PFSK-1 (cell line): Measurements from ENCODE around the gene YWHAH.

ENCODE experiments used
- FOXP2 ChIP-seq: optimal IDR thresholded peaks from 2 replicates; pipeline ENCODE3; 2011; ENCODE audit warnings: borderline replicate concordance, control low read depth, inconsistent platforms; ENCODE audit not compliant: insufficient read depth; ENCODE audit errors: extremely low read length, extremely low read depth
- POLR2AphosphoS5 ChIP-seq: IDR thresholded peaks from 2 replicates; pipeline ENCODE4 v1.6.1; 2012; ENCODE audit warnings: low read depth, mild to moderate bottlenecking, control low read depth, low read length, moderate library complexity
- SIN3A ChIP-seq: IDR thresholded peaks from 2 replicates; pipeline ENCODE4 v1.6.1; 2012; ENCODE audit warnings: mild to moderate bottlenecking, low read length, moderate library complexity, borderline replicate concordance; ENCODE audit not compliant: insufficient read depth
- TAF1 ChIP-seq: IDR thresholded peaks from 2 replicates; pipeline ENCODE4 v1.6.1; 2012; ENCODE audit warnings: low read length, control low read depth, borderline replicate concordance; ENCODE audit not compliant: insufficient read depth
- TF ChIP-seq, protein P1 (sequence below), 2 experiments: IDR thresholded peaks; 2 replicates each; pipeline versions ENCODE4 v1.6.1 to v1.8.0; 2011 to 2012; ENCODE audit warnings: low read depth in 2 of 2, low read length in 2 of 2, control low read depth in 1 of 2, inconsistent platforms in 1 of 2, mild to moderate bottlenecking in 1 of 2, moderate library complexity in 1 of 2; ENCODE audit not compliant: insufficient read depth in 1 of 2

The YWHAH gene

DNA sequence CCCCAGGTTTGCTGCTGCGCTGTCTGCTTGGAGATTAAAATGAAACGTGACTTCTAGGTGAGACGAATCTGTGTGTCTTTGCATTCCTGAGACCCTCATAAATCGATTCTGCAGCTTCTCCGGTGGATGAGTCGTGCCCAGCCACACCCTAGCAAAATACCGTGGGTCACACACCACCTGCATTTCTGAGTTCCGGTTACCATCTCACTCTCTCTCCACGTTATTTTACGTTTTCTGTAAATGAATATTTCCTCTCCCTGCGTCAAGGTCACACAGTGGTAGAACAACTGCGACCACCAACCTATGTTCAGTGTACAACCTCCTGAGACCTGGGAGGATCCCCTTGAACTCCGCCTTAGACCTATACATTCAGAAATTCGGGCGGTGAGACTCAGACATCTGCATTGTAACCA is 1.1 kb downstream of the YWHAH start:
- TF ChIP-seq SIN3A (no peak), POLR2AphosphoS5 (no peak), TAF1 (no peak), FOXP2 (no peak)
- TF ChIP-seq, protein P1, sequence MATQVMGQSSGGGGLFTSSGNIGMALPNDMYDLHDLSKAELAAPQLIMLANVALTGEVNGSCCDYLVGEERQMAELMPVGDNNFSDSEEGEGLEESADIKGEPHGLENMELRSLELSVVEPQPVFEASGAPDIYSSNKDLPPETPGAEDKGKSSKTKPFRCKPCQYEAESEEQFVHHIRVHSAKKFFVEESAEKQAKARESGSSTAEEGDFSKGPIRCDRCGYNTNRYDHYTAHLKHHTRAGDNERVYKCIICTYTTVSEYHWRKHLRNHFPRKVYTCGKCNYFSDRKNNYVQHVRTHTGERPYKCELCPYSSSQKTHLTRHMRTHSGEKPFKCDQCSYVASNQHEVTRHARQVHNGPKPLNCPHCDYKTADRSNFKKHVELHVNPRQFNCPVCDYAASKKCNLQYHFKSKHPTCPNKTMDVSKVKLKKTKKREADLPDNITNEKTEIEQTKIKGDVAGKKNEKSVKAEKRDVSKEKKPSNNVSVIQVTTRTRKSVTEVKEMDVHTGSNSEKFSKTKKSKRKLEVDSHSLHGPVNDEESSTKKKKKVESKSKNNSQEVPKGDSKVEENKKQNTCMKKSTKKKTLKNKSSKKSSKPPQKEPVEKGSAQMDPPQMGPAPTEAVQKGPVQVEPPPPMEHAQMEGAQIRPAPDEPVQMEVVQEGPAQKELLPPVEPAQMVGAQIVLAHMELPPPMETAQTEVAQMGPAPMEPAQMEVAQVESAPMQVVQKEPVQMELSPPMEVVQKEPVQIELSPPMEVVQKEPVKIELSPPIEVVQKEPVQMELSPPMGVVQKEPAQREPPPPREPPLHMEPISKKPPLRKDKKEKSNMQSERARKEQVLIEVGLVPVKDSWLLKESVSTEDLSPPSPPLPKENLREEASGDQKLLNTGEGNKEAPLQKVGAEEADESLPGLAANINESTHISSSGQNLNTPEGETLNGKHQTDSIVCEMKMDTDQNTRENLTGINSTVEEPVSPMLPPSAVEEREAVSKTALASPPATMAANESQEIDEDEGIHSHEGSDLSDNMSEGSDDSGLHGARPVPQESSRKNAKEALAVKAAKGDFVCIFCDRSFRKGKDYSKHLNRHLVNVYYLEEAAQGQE (IDR thresholded peaks at IDR 0.05; ENCODE audit: insufficient read depth in 1 of 2, low read depth in 2 of 2, low read length in 2 of 2) = no peak

DNA sequence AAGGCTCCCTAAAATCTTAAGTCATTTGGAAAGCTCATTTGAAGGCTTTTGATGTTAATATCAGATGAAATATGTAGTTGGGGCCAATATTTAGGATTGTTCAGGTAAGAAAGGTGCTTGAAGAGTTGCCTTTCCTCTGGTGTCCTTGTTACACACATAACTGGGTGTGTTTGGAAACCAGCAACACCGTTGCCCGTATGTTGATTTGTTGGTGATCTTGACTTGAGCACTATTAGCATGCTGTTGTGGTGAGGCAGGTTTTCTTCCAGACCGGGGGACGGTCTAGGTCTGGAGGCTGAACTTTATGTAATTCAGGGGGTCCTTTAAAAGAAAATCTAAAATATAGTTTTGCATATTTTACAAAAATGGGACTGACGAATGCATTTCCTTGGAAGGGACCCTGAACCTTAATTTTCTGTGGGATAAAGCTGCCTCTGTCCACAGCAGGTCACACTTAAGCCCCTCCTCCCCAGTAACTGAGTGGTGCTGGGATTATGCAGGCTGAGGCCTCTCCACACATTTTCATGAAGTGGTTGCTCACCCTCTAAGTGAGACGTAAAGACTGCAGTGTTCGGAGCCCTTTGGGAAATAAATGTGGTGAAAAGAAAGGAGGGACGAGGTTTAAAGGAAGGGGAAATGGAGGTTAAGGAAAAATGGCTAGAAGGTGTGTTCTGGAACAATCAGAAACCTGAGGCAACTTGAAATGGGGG is 1.8 kb downstream of the YWHAH start:
- TF ChIP-seq POLR2AphosphoS5 (no peak), SIN3A (no peak), TAF1 (no peak), FOXP2 (no peak)
- TF ChIP-seq, protein P1 (IDR thresholded peaks at IDR 0.05; ENCODE audit: insufficient read depth in 1 of 2, low read depth in 2 of 2, low read length in 2 of 2) = no peak

DNA sequence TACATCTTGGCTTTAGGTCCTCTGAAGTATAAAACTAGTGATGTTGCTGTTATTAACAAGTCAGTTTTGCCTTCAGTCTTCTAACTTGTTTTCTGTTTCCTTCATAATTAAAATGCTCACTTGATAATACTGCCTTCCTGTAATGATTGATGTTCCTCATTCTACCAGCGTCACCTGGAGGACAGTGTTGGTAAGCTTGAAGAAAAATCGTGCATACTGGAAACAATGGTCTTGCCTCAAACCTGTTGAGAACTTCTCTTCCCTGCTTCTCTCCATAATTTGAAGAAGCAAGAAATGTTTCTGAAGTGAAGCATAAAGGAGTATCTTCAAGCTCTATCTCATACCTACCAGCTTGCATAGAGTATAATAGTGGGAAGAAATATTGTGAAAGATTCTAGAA is 3.0 kb downstream of the YWHAH start:
- TF ChIP-seq TAF1 (no peak), SIN3A (no peak), FOXP2 (no peak), POLR2AphosphoS5 (no peak)
- TF ChIP-seq, protein P1 (IDR thresholded peaks at IDR 0.05; ENCODE audit: insufficient read depth in 1 of 2, low read depth in 2 of 2, low read length in 2 of 2) = no peak

DNA sequence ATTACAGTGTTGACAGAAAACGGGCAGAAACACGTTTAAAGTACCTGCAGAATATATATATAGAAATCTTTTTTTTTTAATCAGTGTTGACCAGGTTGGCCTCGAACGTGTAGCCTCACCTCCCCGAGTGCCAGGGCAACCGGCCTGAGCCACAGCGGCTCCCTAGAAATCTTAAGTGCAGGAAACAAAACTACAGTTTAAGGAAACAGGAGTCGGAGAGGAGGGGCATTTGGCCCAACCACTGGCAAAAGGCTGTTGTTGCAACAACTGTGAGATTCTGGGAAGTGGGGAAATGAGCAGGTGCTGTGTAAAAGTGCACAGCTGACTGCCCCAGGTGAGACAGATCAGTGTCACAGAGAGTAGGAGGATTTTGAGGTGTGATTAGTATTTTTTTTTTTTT is 3.7 kb downstream of the YWHAH start:
- TF ChIP-seq POLR2AphosphoS5 (no peak), FOXP2 (no peak), TAF1 (no peak), SIN3A (no peak)
- TF ChIP-seq, protein P1 (IDR thresholded peaks at IDR 0.05; ENCODE audit: insufficient read depth in 1 of 2, low read depth in 2 of 2, low read length in 2 of 2) = no peak

DNA sequence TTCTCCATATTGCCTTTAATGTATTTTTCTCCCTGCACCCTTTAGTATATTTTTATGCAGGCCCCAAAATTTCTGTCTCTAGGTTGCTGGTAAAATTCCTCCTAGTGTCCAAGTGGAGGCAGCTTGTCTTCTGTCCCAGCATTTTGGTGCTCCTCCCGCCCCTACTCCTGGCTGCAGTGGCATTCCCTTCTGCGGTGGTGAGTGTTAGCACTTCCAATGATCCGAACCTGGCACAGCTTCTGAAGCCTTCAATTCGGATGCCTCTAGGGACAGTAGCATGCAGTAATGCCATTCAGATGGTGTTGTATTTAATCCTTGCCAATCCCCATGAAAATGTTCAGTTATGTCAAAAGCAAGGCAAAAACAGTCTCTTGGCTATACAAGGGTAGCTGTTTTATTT is 5.9 kb downstream of the YWHAH start:
- TF ChIP-seq FOXP2 (no peak), TAF1 (no peak)
